Astrocyte of the spinal cord (primary cell): ENCODE results near the gene SP6.

Source experiments
- DNase-seq: peaks from one replicate; pipeline ENCODE4 v3.0.0; 2011; ENCODE audit warnings: low read depth, low spot score
- H3K4me3 ChIP-seq: 2 replicates; pipeline ENCODE4 v1.5.1; 2011; ENCODE audit warnings: low read depth, mild to moderate bottlenecking, low read length, moderate library complexity
- CTCF ChIP-seq: IDR thresholded peaks from 2 replicates; pipeline ENCODE4 v1.5.1; 2012; ENCODE audit warnings: low read depth, mild to moderate bottlenecking, low read length, inconsistent platforms
- in situ Hi-C: cut with HindIII; loops from 2 replicates; pipeline ENCODE4 v1.10.0; 2017; ENCODE audit warnings: low sequenced_read_pairs

Gene SP6

DNA sequence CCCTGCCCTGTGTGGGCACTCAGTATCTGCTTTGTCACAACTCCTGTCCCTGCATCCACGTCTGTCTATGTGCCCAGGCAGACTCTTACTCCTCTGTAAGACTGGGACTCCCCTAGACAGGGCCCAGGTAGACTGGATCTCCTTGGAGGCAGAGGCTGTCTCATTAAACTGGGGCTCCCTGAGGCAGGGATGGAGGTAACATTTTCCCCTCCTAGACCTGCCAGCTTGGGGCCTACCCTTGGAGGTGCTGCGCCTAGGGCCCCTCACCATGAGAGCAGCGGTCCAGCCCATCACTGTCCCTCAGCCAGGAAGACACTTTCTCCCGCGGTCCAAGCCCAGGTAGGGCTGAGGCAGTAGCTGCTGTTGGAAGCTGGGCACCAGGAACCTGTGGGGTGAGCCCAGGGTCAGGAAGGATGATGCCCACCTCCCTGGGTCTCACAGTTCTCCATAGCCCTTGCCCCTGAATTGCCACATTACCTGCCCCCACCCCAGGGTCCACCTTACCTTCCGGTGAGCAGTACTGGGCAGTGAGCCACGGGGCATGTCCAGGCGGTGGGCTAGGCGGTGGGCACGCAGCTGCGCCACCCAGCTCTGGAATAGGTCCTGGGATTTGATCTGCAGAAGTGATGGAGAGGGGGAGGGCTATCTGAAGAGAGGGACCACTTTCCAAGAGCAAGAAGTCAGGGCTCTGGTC lies 32.8 kb downstream of the SP6 start:
- no peak for TF ChIP-seq CTCF
- H3K4me3 ChIP-seq, result no peak overlapping the region
- in situ Hi-C loops, result no loop called here
- no peak for DNase-seq

- no peak for DNase-seq
- in situ Hi-C loops, result no loop called here
- no peak overlapping the region for H3K4me3 ChIP-seq
- no peak for TF ChIP-seq CTCF
Observed at GRCh38 chr17:47816947-47817346, 34.0 kb downstream of the SP6 start.

GRCh38 chr17:47816111-47816735 lies 34.7 kb downstream of the SP6 start:
- no peak for TF ChIP-seq CTCF
- no peak overlapping the region for H3K4me3 ChIP-seq
- DNase-seq, result no peak
- in situ Hi-C loops, result no loop called here

DNA sequence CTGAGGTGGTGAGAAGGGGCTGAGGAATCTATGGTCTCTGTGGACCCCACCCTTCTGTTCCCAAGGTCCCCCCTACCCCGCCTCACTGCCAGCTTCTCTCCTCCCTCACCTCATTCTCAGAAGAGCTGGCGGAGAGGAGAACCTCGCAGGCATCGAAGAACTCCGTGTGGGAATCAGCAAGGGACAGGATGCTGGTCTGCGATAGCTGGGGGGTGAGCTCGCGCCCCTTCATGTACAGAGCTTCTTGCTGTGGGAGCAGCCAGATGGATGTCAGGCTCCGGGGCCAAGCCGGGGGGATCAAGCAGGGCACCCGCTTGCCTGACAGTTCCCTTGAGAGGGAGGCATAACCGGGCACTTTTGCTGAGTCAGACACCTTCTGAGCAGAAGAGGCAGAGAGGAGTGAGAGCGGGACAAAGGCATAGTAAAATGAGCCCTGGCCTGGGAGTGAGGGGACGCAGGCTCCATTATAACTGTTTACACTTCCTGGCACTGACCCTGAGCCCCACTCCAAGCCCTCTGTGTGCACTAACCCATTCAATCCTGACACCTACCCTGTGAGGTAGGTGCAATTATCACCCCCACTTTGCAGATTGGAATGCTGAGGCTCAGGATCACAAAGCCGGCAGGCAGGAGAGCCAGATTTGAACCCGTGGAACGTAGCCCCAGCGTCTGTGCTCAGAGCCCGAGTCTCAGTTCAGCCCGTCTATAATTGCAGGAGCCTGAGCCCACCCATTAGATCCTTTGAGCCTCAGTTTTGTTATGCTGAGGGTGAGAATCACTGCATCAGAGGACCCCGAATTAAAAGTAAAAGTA lies 35.7 kb downstream of the SP6 start:
- TF ChIP-seq CTCF, result no peak
- no peak overlapping the region for H3K4me3 ChIP-seq
- no peak for DNase-seq
- in situ Hi-C loops, result no loop called here

- DNase-seq, result no peak
- in situ Hi-C loops, result no loop called here
- H3K4me3 ChIP-seq, result no peak overlapping the region
- TF ChIP-seq CTCF, result no peak
Observed at GRCh38 chr17:47813512-47814031, 37.4 kb downstream of the SP6 start.

GRCh38 chr17:47813077-47813476 lies 37.9 kb downstream of the SP6 start:
- no peak for TF ChIP-seq CTCF
- in situ Hi-C loops, result no loop called here
- DNase-seq, result no peak
- no peak overlapping the region for H3K4me3 ChIP-seq
